NCI-H345 (cell line): Measurements from ENCODE around the gene PABPN1.
"Not testable (repeated sequence)": the region's sequence is repeated elsewhere in the genome, so short reads cannot be mapped to it uniquely, and the experiment has no call there.

Source experiments
- DNase-seq: peaks from one replicate; lab custom pipeline; 2025; lab: John Stamatoyannopoulos, UW

The PABPN1 gene

GRCh38 chr14:23320584-23321571 lies at the start of gene PABPN1:
PABPN1 (plus strand) TSS chr14:23321457; CDS start chr14:23321470, 13 bp downstream.
- DNase-seq: peak; percentile 100

- DNase-seq: no peak
Measured at GRCh38 chr14:23275412-23275811, 45.8 kb upstream of the PABPN1 start.

GRCh38 chr14:23277189-23277588 lies 44.1 kb upstream of the PABPN1 start:
- no peak for DNase-seq

- DNase-seq: not testable (repeated sequence)
Measured at GRCh38 chr14:23277928-23278327, 43.3 kb upstream of the PABPN1 start.

- DNase-seq: no peak
Measured at GRCh38 chr14:23281247-23281646, 40.0 kb upstream of the PABPN1 start.

GRCh38 chr14:23284654-23285529 lies 36.4 kb upstream of the PABPN1 start:
- DNase-seq: no peak

- DNase-seq: peak; percentile 45
Measured at GRCh38 chr14:23285530-23286019, 35.7 kb upstream of the PABPN1 start.

- DNase-seq: peak; percentile 99
Measured at GRCh38 chr14:23286020-23286901, 35.0 kb upstream of the PABPN1 start, which contains the start of gene HOMEZ. HOMEZ (minus strand) TSS chr14:23286132; CDS start chr14:23285952, 180 bp downstream.

GRCh38 chr14:23286902-23287479 lies 34.3 kb upstream of the PABPN1 start:
- DNase-seq: no peak

- DNase-seq: peak; percentile 54
Measured at GRCh38 chr14:23294734-23295561, 26.3 kb upstream of the PABPN1 start.

- DNase-seq: no peak
Measured at GRCh38 chr14:23296012-23296777, 25.1 kb upstream of the PABPN1 start.

- no peak for DNase-seq
Measured at GRCh38 chr14:23297096-23297495, 24.2 kb upstream of the PABPN1 start.

GRCh38 chr14:23297611-23298277 lies 23.5 kb upstream of the PABPN1 start:
- DNase-seq: no peak

GRCh38 chr14:23299211-23299957 lies 21.9 kb upstream of the PABPN1 start:
- DNase-seq: peak; percentile 7

GRCh38 chr14:23299986-23300686 lies 21.1 kb upstream of the PABPN1 start:
- no peak for DNase-seq

- no peak for DNase-seq
Measured at GRCh38 chr14:23300687-23301223, 20.5 kb upstream of the PABPN1 start.
